ENCODE measurements around the gene TLK2. TPM values are rescaled to one million over a fixed set of nuclear protein-coding genes. Genes with fewer than 3 reads are reported as not detected.
"Not testable (repeated sequence)": the region's sequence is repeated elsewhere in the genome, so short reads cannot be mapped to it uniquely, and the experiment has no call there.

TLK2 gene
- total and polyA plus RNA-seq, 2 donors = 18.7 to 38.5 TPM

DNA sequence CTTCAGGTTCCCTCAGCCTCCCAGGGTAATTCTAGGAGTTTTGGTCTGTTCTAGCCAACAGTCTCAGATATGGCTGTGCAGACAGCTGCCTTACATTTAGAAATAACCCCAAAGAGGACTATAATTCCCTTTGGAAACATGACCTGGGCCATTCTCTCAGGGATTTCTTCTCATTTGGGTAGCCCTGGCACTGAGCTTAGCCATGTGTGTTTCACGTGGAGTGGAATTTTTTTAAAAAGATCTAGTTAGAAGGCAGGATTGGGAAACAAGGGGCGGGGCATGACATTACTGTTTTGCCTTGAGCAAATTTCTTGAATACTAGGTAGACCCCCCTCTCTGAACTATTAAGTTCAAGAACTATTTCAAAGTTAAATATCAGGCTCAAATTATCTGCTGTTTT lies 119.3 kb downstream of the TLK2 start:
- H3K4me1 ChIP-seq (ENCODE audit: control insufficient read depth in 2 of 2, insufficient read depth in 2 of 2, low read length in 2 of 2) = no peaks in the 10 kb centered on the region
- H3K9me3 ChIP-seq (ENCODE audit: control insufficient read depth in 2 of 2, insufficient read depth in 1 of 2, low read length in 1 of 2) = peaks cover 5 to 11% of the 10 kb centered on the region in 2 donors
- H3K4me3 ChIP-seq (ENCODE audit: low read length in 2 of 2) = no peak overlapping the region
- no peak overlapping the region for H3K27ac ChIP-seq (ENCODE audit: low read depth in 1 of 2, low read length in 1 of 2)
- H3K27me3 ChIP-seq (ENCODE audit: control insufficient read depth in 2 of 2, insufficient read depth in 1 of 2, low read length in 1 of 2) = no peaks in the 10 kb centered on the region
- H3K36me3 ChIP-seq (ENCODE audit: control insufficient read depth in 2 of 2, insufficient read depth in 2 of 2, low read length in 1 of 2) = peaks cover 55 to 88% of the 10 kb centered on the region in 2 donors
- no peak for DNase-seq (ENCODE audit: low read depth in 6 of 9, low spot score in 9 of 9)
- WGBS = 93% methylated on average over 2 of the region's 2 CpGs

DNA sequence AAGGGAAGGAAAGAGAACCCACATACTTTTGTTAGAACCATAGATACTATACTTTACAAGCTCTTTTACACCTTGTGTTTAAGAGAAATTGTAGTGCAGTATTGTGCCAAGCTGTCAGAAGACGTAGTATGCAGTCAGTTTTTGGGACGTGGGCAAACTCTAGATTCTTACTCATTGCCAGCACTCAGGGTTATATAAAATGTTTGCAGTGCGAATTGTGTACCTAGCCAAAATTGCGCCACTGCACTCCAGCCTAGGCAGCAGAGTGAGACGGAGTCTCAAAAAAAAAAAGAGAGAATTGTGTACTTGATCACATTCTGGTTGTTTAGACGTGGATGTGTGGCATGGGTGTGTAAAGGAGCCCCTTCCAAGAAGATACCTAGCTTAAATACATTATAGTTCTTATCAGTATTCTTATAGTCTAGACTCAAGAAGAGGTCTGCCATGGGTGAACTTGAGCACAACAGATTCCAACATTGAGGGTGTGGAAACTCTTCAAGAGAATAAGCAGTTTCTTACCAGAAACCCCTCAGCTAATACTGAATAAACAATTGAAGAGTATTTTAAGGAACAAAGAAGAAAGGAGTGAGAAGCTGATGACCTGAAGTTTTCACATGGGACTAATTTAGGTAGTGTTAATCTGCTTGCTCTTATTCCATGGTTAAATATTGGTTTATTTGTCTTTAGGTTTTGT lies 121.5 kb downstream of the TLK2 start:
- Histone ChIP-seq H3K4me3 (ENCODE audit: low read length in 2 of 2) (no peak overlapping the region), H3K36me3 (ENCODE audit: control insufficient read depth in 2 of 2, insufficient read depth in 2 of 2, low read length in 1 of 2) (peaks cover 42 to 73% of the 10 kb centered on the region in 2 donors), H3K27ac (ENCODE audit: low read depth in 1 of 2, low read length in 1 of 2) (no peak overlapping the region), H3K9me3 (ENCODE audit: control insufficient read depth in 2 of 2, insufficient read depth in 1 of 2, low read length in 1 of 2) (peaks cover 2 to 4% of the 10 kb centered on the region in 2 donors), H3K4me1 (ENCODE audit: control insufficient read depth in 2 of 2, insufficient read depth in 2 of 2, low read length in 2 of 2) (no peaks in the 10 kb centered on the region), H3K27me3 (ENCODE audit: control insufficient read depth in 2 of 2, insufficient read depth in 1 of 2, low read length in 1 of 2) (no peaks in the 10 kb centered on the region)
- no peak for DNase-seq (ENCODE audit: low read depth in 6 of 9, low spot score in 9 of 9)
- WGBS = 99% methylated on average over 6 of the region's 6 CpGs

DNA sequence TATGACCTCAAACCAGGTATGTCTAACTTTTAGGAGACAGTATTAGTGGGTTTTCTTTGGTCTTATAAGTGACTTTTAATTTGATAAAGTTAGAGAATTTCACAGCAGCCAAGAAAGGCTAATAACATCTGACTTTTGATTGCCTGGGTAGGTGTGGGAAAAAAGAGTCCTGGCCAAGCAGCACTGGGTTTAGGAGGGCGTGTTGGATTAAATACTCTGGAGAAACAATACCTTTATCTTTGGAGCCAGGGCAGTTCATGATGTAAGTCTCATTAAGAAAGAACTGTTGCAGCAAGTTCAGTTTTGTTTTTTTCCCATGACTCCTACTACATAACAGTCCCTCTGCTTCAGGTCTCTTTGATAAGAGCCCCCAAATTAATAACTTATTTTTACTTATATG lies 122.2 kb downstream of the TLK2 start:
- Histone ChIP-seq H3K27ac (ENCODE audit: low read depth in 1 of 2, low read length in 1 of 2) (no peak overlapping the region), H3K9me3 (ENCODE audit: control insufficient read depth in 2 of 2, insufficient read depth in 1 of 2, low read length in 1 of 2) (peaks cover 0 to 4% of the 10 kb centered on the region in 2 donors), H3K36me3 (ENCODE audit: control insufficient read depth in 2 of 2, insufficient read depth in 2 of 2, low read length in 1 of 2) (peaks cover 42 to 67% of the 10 kb centered on the region in 2 donors), H3K4me1 (ENCODE audit: control insufficient read depth in 2 of 2, insufficient read depth in 2 of 2, low read length in 2 of 2) (no peaks in the 10 kb centered on the region), H3K27me3 (ENCODE audit: control insufficient read depth in 2 of 2, insufficient read depth in 1 of 2, low read length in 1 of 2) (no peaks in the 10 kb centered on the region), H3K4me3 (ENCODE audit: low read length in 2 of 2) (no peak overlapping the region)
- 96% methylated on average over 1 of the region's 1 CpG for WGBS
- no peak for DNase-seq (ENCODE audit: low read depth in 6 of 9, low spot score in 9 of 9)

DNA sequence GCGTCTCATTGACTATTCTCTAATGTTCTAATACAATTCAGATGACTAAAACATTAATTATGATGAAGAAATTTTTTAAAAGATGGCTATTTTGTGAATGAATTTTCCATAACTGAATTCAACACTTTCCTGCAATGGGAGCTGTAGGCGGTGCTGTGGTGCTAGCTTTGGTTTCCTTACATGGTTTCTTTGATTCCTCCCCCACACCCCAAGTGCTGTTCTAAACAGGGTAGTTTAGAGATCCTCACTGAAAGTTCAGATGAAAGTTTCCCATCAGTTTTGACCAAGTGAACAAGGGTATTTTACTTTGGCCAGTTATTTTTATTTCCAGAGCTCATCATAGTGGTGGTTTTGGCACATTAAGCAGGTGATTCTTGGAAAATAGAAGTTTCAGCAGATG lies 122.8 kb downstream of the TLK2 start:
- WGBS = 93% methylated on average over 2 of the region's 2 CpGs
- DNase-seq (ENCODE audit: low read depth in 6 of 9, low spot score in 9 of 9) = no peak
- H3K36me3 ChIP-seq (ENCODE audit: control insufficient read depth in 2 of 2, insufficient read depth in 2 of 2, low read length in 1 of 2) = peaks cover 37 to 67% of the 10 kb centered on the region in 2 donors
- H3K4me1 ChIP-seq (ENCODE audit: control insufficient read depth in 2 of 2, insufficient read depth in 2 of 2, low read length in 2 of 2) = no peaks in the 10 kb centered on the region
- H3K27ac ChIP-seq (ENCODE audit: low read depth in 1 of 2, low read length in 1 of 2) = no peak overlapping the region
- H3K27me3 ChIP-seq (ENCODE audit: control insufficient read depth in 2 of 2, insufficient read depth in 1 of 2, low read length in 1 of 2) = no peaks in the 10 kb centered on the region
- H3K4me3 ChIP-seq (ENCODE audit: low read length in 2 of 2) = no peak overlapping the region
- H3K9me3 ChIP-seq (ENCODE audit: control insufficient read depth in 2 of 2, insufficient read depth in 1 of 2, low read length in 1 of 2) = no peaks in the 10 kb centered on the region

DNA sequence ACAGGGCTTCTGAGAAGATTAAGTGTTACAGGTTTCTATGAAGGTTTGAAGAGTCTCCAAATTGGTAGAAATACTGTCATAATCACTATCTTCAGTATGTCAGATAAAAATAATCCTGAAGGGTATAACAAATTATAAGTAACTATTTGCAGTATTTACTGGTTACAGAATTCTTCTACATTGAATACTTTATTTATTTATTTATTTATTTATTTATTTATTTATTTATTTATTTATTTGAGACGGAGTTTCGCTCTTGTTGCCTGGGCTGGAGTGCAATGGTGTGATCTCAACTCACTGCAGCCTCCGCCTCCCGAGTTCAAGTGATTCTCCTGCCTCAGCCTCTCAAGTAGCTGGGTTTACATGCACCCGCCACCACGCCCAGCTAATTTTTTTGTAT lies 125.2 kb downstream of the TLK2 start:
- peaks cover 48 to 71% of the 10 kb centered on the region in 2 donors for H3K36me3 ChIP-seq (ENCODE audit: control insufficient read depth in 2 of 2, insufficient read depth in 2 of 2, low read length in 1 of 2)
- not testable (repeated sequence) for H3K4me3 ChIP-seq (ENCODE audit: low read length in 2 of 2); H3K27ac ChIP-seq (ENCODE audit: low read depth in 1 of 2, low read length in 1 of 2); H3K4me1 ChIP-seq (ENCODE audit: control insufficient read depth in 2 of 2, insufficient read depth in 2 of 2, low read length in 2 of 2); DNase-seq (ENCODE audit: low read depth in 6 of 9, low spot score in 9 of 9); H3K9me3 ChIP-seq (ENCODE audit: control insufficient read depth in 2 of 2, insufficient read depth in 1 of 2, low read length in 1 of 2); H3K27me3 ChIP-seq (ENCODE audit: control insufficient read depth in 2 of 2, insufficient read depth in 1 of 2, low read length in 1 of 2)
- over 99% methylated on average over 6 of the region's 6 CpGs for WGBS

DNA sequence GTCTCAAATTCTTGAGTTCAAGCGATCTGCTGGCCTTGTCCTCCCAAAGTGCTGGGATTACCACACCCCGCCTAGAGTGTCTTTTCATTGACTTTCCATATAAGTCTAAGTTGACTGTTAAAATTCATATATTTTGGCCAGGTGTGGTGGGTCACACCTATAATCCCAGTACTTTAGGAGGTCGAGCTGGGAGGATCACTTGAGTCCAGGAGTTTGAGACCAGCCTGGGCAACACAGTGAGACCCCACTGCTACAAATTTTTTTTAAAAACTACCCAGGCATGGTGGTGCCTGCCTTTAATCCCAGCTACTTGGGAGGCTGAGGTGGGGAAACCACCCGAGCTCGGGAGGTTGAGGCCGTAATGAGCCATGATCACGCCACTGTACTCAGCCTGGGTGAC lies 127.0 kb downstream of the TLK2 start:
- peaks cover 53 to 72% of the 10 kb centered on the region in 2 donors for H3K36me3 ChIP-seq (ENCODE audit: control insufficient read depth in 2 of 2, insufficient read depth in 2 of 2, low read length in 1 of 2)
- no peaks in the 10 kb centered on the region for H3K4me1 ChIP-seq (ENCODE audit: control insufficient read depth in 2 of 2, insufficient read depth in 2 of 2, low read length in 2 of 2)
- no peaks in the 10 kb centered on the region for H3K27me3 ChIP-seq (ENCODE audit: control insufficient read depth in 2 of 2, insufficient read depth in 1 of 2, low read length in 1 of 2)
- 99% methylated on average over 7 of the region's 7 CpGs for WGBS
- no peak overlapping the region for H3K27ac ChIP-seq (ENCODE audit: low read depth in 1 of 2, low read length in 1 of 2)
- no peak for DNase-seq (ENCODE audit: low read depth in 6 of 9, low spot score in 9 of 9)
- H3K4me3 ChIP-seq (ENCODE audit: low read length in 2 of 2) = no peak overlapping the region
- no peaks in the 10 kb centered on the region for H3K9me3 ChIP-seq (ENCODE audit: control insufficient read depth in 2 of 2, insufficient read depth in 1 of 2, low read length in 1 of 2)

DNA sequence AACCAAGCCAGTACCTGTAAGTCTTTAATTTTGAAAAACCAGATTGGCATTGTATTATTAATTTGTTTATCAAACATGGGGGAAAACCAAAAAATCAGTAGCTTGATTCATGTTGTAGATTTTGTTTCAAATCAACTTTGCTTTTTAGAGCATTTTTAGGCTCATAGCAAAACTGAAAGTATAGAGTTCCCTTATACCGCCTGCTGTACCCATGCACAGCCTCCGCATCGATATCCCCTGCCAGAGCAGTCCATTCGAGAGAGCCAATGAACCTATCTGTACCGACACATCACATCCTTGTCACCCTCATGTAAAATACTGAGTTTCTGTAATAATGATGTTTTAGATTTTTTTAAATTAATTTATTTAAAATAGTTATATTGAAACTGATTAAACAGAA lies 132.7 kb downstream of the TLK2 start:
- peaks cover 72 to 81% of the 10 kb centered on the region in 2 donors for H3K36me3 ChIP-seq (ENCODE audit: control insufficient read depth in 2 of 2, insufficient read depth in 2 of 2, low read length in 1 of 2)
- no peaks in the 10 kb centered on the region for H3K9me3 ChIP-seq (ENCODE audit: control insufficient read depth in 2 of 2, insufficient read depth in 1 of 2, low read length in 1 of 2)

DNA sequence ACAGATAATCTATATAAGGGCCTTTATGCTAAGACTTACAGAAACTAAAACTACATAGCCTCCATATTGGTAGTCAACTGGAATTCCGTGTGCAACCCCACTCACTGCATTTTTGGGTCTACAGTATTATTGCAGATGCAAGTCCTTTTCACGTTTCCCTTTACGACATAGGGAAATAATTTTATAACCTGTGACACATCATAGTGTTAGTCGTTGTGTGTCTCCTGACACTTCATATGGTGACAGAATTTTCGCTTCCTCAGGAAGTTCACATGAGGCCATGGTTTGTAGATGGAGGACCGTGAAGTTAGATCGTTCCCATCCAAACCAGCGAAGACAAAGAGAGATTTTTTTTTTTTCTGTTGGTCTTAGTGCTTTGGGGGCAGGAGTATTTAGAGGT lies 133.1 kb downstream of the TLK2 start:
- no peak overlapping the region for H3K27ac ChIP-seq (ENCODE audit: low read depth in 1 of 2, low read length in 1 of 2)

More for the DNA sequence above, 132.7 kb downstream of the TLK2 start:
- Histone ChIP-seq H3K27me3 (ENCODE audit: control insufficient read depth in 2 of 2, insufficient read depth in 1 of 2, low read length in 1 of 2) (no peaks in the 10 kb centered on the region), H3K4me3 (ENCODE audit: low read length in 2 of 2) (no peak overlapping the region), H3K4me1 (ENCODE audit: control insufficient read depth in 2 of 2, insufficient read depth in 2 of 2, low read length in 2 of 2) (no peaks in the 10 kb centered on the region), H3K27ac (ENCODE audit: low read depth in 1 of 2, low read length in 1 of 2) (no peak overlapping the region)
- DNase-seq (ENCODE audit: low read depth in 6 of 9, low spot score in 9 of 9) = no peak
- 93% methylated on average over 5 of the region's 5 CpGs for WGBS

DNA sequence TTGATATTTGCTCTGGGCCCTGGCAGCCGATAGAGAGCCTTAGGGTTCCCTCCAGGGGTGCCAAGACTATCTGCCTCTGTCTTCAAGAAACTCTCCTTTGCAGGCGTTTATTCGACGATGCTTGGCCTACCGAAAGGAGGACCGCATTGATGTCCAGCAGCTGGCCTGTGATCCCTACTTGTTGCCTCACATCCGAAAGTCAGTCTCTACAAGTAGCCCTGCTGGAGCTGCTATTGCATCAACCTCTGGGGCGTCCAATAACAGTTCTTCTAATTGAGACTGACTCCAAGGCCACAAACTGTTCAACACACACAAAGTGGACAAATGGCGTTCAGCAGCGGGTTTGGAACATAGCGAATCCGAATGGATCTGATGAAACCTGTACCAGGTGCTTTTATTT lies 133.7 kb downstream of the TLK2 start:
- 98% methylated on average over 12 of the region's 12 CpGs for WGBS
- H3K4me1 ChIP-seq (ENCODE audit: control insufficient read depth in 2 of 2, insufficient read depth in 2 of 2, low read length in 2 of 2); DNase-seq (ENCODE audit: low read depth in 6 of 9, low spot score in 9 of 9); H3K9me3 ChIP-seq (ENCODE audit: control insufficient read depth in 2 of 2, insufficient read depth in 1 of 2, low read length in 1 of 2); H3K27me3 ChIP-seq (ENCODE audit: control insufficient read depth in 2 of 2, insufficient read depth in 1 of 2, low read length in 1 of 2); H3K4me3 ChIP-seq (ENCODE audit: low read length in 2 of 2): not testable (repeated sequence)
- peak overlapping the region in 1 of 2 donors; percentile 4 for H3K27ac ChIP-seq (ENCODE audit: low read depth in 1 of 2, low read length in 1 of 2)
- peaks cover 71 to 75% of the 10 kb centered on the region in 2 donors for H3K36me3 ChIP-seq (ENCODE audit: control insufficient read depth in 2 of 2, insufficient read depth in 2 of 2, low read length in 1 of 2)

More for the DNA sequence above, 133.1 kb downstream of the TLK2 start:
- Histone ChIP-seq H3K27me3 (ENCODE audit: control insufficient read depth in 2 of 2, insufficient read depth in 1 of 2, low read length in 1 of 2) (no peaks in the 10 kb centered on the region), H3K4me1 (ENCODE audit: control insufficient read depth in 2 of 2, insufficient read depth in 2 of 2, low read length in 2 of 2) (no peaks in the 10 kb centered on the region), H3K36me3 (ENCODE audit: control insufficient read depth in 2 of 2, insufficient read depth in 2 of 2, low read length in 1 of 2) (peaks cover 74 to 79% of the 10 kb centered on the region in 2 donors), H3K9me3 (ENCODE audit: control insufficient read depth in 2 of 2, insufficient read depth in 1 of 2, low read length in 1 of 2) (no peaks in the 10 kb centered on the region), H3K4me3 (ENCODE audit: low read length in 2 of 2) (no peak overlapping the region)
- no peak for DNase-seq (ENCODE audit: low read depth in 6 of 9, low spot score in 9 of 9)
- 92% methylated on average over 8 of the region's 8 CpGs for WGBS

All from thymus (tissue), 11 donors.